HG02759 (cell line): Measurements from ENCODE around the gene PGP.
"Not testable (repeated sequence)": the region's sequence is repeated elsewhere in the genome, so short reads cannot be mapped to it uniquely, and the experiment has no call there.

ENCODE experiments used
- ATAC-seq: cut with Tn5 transposase; IDR thresholded peaks from one replicate; pipeline ENCODE4 v1.9.1; 2021; ENCODE audit warnings: mild to moderate bottlenecking, moderate library complexity; ENCODE audit not compliant: unreplicated experiment

The PGP gene

GRCh38 chr16:2223221-2223941, 8.7 kb upstream of the PGP start, which contains the start of gene E4F1:
Gene E4F1 (plus strand): TSS chr16:2223591. CDS start chr16:2223614, 23 bp downstream.
- ATAC-seq: peak; percentile 94

- no peak for ATAC-seq
Observed at GRCh38 chr16:2216330-2216729, 1.7 kb upstream of the PGP start.

GRCh38 chr16:2213817-2214718, 572 bp downstream of the PGP start:
- ATAC-seq: peak; percentile 24

GRCh38 chr16:2212362-2213324, 2.0 kb downstream of the PGP start:
- no peak for ATAC-seq

GRCh38 chr16:2211923-2212347, 2.7 kb downstream of the PGP start:
- ATAC-seq: no peak

GRCh38 chr16:2210386-2211365, 4.0 kb downstream of the PGP start, which contains the start of gene BRICD5:
Gene BRICD5 (minus strand): TSS chr16:2210863. CDS start chr16:2210833, 30 bp downstream.
- no peak for ATAC-seq

- ATAC-seq: no peak
Observed at GRCh38 chr16:2210009-2210332, 4.7 kb downstream of the PGP start.

GRCh38 chr16:2209258-2210008, 5.2 kb downstream of the PGP start:
- no peak for ATAC-seq

- ATAC-seq: no peak
Observed at GRCh38 chr16:2208772-2209171, 5.9 kb downstream of the PGP start.

GRCh38 chr16:2208308-2208707, 6.3 kb downstream of the PGP start:
- ATAC-seq: no peak

- ATAC-seq: no peak
Observed at GRCh38 chr16:2207872-2208271, 6.8 kb downstream of the PGP start.

GRCh38 chr16:2206780-2207433, 7.7 kb downstream of the PGP start:
- no peak for ATAC-seq

- ATAC-seq: no peak
Observed at GRCh38 chr16:2206420-2206779, 8.2 kb downstream of the PGP start.

GRCh38 chr16:2205967-2206313, 8.7 kb downstream of the PGP start:
- ATAC-seq: peak; percentile 17

GRCh38 chr16:2205104-2205966, 9.3 kb downstream of the PGP start, which contains the start of gene MLST8:
Gene MLST8 (plus strand): TSS chr16:2205454. CDS start chr16:2206086, 632 bp downstream.
- ATAC-seq: peak; percentile 84

- no peak for ATAC-seq
Observed at GRCh38 chr16:2204416-2205103, 10.1 kb downstream of the PGP start.

GRCh38 chr16:2203119-2203688, 11.4 kb downstream of the PGP start:
- ATAC-seq: not testable (repeated sequence)
